CD4-positive, alpha-beta T cell treated with Interleukin-6 at 100 ng/mL for 8 hours (primary cell): ENCODE results near the gene ACTR1A.
"Not testable (repeated sequence)": the region's sequence is repeated elsewhere in the genome, so short reads cannot be mapped to it uniquely, and the experiment has no call there.

ENCODE experiments used
- DNase-seq: peaks from one replicate; pipeline ENCODE4 v3.0.0-alpha.2; 2020; ENCODE audit warnings: mixed read lengths, low spot score

ACTR1A gene

DNA sequence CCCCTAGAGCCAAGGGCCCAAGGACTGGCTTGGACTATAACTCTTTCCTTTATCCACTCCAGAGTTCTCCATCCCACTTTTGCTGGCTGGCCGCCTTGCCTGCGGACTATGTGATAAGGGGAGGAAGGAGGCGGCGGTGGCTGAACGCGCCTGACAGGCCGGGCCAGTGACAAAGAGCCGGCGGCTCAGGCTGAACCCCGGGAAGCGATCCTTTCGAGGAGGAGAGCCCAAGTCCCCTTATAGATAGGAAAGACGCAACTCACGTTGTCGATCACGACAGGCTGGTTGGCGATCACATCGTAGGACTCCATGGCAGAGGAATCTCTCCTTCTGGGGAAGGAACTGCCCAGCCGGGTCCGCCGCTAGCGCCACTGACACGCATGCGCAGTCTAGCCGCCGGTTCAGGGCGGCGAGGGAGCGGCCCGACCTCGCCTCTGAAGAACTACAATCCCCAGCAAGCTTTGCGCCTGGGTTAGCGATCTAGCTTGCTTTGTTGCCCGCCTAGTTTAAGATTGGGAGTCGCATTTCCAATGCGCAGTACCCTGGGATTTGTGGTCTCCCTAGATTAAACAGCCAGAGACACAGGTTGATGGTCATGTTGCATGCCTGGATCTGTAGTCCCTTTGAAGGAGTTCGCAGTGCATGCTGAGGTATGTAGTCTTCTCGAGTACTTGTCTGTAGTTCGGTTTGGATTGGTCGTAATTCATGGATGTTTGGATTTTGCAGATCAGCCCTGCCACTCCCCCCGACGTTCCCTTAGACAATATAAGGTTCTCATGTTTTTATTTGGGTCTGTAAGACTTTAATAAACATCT, at the start of gene ACTR1A:
TSS of gene ACTR1A (minus strand) at position 376 of the 815 bp plus-strand sequence. CDS start at position 311, 65 bp downstream.
- peak; percentile 96 for DNase-seq

DNA sequence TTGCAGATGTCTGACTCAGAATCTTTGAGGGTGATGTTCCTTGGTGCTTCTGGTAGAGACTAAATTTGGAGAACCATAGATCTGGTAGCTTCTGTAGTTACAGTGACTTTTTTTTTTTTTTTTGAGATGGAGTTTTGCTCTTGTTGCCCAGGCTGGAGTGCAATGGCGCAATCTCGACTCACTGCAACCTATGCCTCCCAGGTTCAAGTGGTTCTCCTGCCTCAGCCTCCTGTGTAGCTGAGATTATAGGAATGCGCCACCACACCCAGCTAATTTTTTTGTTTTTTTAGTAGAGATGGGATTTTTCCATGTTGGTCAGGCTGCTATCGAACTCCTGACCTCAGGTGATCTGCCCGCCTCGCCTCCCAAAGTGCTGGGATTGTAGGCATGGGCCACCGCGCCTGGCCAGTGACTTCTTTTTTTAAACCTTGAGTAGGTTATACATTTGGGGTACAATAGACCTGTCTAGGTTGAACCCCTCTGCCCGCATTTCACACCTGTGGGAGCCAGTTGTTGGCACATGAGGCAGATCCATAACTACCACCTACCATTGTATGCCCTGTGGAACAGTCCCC, 48.2 kb upstream of the ACTR1A start:
- no peak for DNase-seq

DNA sequence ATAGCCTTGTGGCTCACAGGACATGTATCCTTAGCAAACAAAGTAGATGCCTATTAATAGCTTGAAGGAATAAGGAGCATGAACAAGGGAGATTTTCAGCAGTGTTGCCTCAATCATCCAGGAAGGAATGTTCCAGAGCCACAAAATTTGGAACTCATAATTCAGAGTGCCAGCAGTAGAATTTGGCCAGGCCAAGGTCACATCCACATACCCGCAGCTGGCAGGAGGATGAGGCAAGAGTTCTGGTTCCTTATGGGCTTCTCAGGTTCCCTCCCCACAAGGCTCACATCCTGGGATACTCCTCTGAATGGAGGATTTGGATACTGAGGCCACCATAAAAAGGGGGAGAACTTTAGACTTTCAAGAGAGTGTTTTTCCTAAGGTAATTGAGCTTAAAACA, 47.0 kb upstream of the ACTR1A start:
- no peak for DNase-seq

DNA sequence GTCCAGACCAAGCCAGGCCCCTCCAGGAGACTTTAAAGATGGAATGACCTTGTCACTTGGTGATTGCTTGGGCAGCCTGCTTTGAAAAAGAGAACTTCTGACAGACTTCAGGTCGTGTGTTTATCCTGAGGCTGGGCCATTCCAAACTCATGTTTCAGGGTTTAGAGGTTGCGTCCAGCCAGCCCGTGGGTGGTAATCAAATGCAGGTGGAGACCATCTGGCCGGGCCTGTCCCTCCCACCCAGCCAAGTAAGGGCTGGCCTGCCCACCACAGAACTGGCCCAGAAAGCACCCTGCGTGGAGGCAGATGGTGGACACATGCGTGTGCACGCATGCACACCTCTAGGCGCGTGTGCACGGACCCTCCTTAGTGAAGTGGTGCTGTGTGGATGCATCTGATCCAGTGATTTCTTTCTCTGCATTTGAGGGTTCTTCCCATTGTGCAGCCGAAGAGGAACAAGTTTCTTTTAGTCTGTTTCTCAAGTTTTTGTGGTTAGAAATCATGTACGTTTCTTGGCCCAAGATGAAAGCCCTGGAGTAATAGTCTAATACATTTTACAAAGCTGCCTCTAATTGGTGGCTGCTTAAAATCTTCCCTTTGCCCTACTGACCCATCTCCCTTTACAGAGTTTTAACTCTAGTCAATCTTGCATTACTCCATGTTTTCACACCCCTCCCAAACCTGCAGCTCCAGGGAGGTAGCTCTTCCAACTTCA, 44.3 kb upstream of the ACTR1A start:
- no peak for DNase-seq

DNA sequence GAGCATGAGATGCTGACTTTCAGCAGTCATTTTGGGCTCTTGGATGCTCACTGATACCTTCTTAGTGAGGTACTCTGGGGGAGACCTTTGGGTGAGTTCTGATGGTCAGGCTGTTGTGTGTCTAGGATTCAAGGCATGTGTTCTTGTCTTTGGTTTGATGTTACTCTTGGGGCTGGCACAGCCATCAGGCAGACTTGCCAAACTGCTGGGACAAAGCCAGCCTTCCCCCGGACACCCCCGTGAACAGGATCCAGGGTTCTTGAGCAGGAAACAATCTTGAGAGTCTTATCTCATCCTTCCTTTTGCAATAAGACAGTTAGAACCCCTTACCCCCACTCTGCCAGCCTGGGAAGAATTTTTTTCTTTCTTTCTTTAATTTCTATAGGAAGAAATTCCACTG, 43.5 kb upstream of the ACTR1A start:
- no peak for DNase-seq

DNA sequence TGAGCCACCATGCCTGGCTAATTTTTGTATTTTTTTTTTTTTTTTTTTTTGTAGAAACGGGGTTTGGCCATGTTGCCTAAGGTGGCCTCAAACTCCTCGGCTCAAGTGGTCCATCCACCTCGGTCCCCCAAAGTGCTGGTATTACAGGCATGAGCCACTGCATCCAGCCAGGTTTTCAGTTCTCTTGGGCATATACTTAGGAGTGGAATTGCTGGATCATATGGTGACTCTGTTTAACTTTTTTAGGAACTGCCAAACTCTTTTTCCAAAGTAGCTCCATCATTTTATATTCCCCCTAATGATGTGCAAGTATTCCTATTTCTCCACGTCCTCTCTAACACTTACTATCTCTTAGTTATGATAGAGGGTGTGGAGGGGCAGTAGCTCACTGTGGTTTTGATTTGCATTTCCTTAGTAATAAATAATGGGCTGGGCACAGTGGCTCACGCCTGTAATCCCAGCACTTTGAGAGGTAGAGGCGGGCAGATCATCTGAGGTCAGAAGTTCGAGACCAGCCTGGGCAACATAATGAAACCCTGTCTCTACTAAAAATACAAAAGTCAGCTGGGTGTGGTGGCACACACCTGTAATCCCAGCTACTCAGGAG, 42.9 kb upstream of the ACTR1A start:
- DNase-seq, result no peak

DNA sequence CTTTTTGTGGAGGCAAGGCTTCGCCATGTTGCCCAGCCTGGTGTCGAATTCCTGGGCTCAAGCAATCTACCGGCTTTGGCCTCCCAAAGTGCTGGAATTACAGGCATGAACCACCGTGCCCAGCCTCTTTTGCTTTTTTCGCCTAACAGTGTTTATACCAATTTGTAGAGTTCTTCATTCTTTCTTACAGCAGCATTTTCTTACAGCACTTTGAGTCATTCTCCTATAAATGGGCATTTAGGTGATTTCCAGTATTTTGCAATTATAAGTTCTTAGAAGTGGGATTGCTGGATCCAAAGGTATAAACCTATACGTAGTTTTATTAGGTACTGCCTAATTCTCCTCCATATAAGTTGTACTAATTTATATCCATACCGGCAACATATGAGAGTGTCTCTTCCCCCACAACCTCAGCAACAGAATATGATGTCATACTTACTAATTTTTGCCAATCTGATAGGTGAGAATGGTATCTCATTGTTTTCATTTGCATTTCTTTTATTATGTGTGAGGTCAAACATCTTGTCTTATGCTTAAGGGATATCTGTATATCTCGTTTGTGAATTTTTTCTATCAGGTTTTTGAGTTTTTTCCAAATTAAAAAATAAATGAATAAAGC, 40.4 kb upstream of the ACTR1A start:
- DNase-seq, result no peak

DNA sequence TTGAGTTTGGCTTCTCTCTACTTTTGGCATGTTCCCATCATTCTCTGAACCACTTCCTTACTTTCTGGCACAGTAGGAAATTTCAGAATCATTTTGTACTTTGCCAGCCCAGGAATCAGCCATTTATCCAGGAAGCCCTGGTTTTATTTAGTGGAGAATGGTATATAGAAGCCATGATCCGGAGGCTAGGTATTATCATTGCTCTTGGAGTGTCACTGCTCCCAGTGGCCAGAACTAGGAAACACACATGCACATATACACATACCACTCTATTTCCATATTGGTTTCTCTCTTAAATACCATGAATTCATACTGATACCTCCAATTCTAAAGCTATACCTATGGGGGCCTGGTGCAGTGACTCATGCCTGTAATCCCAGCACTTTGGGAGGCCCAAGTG, 37.5 kb upstream of the ACTR1A start:
- DNase-seq, result no peak

DNA sequence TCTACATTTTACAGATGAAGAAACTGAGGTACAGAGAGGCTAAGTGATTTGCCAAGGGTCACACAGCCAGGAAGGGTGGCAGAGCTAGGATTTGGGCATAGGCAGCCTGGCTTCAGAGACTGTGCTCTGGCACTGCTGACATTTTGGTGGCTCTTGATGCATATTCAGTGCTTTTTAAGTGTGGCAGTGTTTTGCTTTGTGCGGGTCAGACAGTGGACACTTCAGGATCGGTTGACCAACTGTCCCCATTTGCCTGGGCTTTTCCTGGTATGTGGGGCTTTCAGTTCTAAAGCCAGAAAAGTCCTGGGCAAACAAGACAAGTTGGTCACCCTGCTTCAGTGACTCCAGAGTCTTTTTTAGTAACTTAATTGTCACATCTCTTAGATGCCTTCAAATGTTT, 36.3 kb upstream of the ACTR1A start:
- no peak for DNase-seq

DNA sequence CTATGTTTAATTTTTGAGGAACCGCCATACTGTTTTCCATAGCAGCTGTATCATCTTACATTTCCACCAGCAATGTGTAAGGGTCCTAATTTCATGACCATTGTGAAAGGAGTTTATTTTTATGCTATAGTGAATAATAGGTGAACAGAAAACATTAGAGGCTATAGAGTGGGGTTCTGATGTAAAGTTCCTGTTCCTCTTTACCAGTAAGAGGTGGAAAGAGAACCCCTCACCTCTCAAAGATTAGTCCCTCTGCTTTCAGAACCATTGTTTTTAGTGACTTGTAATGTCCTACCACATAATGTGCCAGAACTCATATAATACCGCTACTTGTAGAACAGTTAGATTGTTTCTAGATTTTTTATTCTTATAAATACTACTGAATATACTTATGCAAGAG, 35.4 kb upstream of the ACTR1A start:
- DNase-seq, result no peak

DNA sequence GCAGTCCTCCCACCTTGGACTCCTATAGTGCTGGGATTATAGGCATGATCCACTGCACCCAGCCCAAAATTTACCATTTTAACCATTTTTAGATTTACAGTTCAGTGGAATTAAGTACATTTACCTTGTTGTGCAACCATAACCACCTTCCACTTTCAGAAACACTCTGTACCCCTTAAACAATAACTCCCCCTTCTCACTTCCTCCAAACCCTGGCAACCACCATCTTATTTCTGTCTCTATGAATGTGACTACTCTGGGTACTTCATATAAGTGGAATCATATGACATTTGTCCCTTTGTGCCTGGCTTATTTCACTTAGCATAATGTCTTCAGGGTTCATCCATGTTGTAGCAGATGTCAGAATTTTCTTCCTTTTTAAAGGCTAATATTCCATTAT, 34.9 kb upstream of the ACTR1A start:
- no peak for DNase-seq

DNA sequence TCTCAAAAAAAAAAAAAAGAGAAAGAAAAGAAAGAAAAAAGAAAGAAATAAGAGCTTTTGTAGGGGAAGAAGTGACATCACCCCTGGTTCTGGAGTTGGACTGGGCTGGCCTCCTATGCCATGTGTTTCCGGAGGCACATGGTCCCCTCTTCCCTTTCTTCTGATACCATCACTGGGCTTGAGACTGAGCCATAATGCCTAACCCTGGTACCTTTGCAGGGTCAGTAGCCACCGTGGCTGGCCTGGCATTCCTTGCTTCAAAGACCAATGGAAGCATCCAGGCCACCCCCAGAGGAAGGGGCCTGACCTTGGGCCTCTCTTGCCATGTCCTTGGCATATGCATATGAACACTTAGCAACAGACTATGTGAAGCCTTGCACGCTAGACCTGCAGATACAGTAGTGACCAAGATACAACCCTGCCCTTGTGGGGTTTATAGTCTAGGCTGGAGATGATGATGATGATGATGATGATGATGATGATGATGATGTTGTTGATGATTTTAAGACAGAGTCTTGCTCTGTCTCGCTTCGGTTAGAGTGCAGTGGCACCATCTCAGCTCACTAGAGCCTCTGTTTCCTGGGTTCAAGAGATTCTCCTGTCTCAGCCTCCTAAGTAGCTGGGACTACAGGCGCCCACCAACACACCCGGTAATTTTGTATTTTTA, 33.1 kb upstream of the ACTR1A start:
- DNase-seq, result no peak

DNA sequence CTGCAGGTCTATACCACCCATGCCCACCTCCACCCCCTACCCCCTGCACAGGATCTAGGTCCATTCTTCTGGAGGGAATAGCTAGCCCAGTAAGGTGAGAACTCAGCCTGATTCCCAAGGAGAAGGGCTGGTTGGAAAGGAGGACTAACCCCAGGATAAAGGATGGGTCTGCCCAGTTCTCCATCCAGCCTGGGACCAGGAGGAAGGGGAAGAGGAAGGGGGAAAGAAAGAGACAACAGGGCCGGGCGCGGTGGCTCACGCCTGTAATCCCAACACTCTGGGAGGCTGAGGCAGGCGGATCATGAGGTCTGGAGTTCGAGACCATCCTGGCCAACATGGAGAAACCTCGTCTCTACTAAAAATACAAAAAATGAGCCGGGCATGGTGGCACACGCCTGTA, 32.5 kb upstream of the ACTR1A start:
- DNase-seq, result not testable (repeated sequence)

DNA sequence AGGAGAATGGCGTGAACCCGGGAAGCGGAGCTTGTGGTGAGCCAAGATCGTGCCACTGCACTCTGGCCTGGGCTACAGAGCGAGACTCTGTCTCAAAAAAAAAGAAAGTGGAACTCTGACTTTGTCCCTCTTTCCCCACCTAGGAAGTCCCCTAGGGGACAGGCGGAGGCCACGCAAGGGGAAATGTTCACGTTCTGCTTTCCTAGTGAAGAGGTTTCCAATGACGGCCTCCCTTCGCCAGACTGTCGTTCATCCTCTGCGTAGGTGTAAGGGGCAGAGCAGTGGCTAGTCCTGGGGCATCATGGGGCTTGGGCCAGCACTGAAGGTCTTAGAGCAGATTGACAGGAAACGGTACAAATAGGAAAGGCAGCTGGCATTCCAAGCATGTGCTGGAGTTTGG, 31.8 kb upstream of the ACTR1A start:
- no peak for DNase-seq

DNA sequence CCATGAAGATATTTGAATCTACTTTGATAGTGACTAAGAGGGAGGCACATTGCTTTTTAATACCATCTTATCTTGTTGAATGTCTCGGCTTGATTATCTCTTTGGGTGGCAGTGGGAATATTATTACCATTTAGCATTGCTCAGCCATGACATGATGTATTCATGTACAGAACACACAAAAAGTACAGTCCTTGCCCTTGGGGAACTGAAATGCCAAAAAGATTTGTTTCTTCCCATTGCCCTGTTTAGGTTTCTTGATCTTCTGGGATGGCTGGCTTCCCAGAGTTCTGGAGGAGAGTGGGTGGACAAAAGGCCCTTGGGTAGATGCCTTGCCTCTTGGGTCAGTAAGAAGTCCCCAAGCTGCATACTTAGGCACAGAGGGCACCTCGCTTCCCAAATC, 25.0 kb upstream of the ACTR1A start:
- DNase-seq, result no peak

DNA sequence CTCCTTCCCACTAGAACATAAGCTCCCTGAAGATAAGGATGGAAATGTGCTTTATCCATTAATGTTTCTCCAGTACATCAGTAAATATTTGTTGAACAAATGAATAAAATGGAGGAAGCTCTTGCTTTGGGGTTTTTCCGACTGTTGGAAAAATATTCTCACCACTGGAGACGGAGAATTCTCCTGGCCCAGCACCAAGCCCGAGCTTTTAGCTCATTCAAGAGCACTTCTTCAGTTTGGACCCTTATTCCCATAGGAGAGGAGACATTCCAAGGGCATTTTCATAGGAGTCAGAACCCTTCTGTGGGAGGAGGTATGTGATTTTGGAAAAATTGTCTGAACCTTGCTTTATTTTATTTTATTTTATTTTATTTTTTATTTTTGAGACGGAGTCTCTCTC, 22.2 kb upstream of the ACTR1A start:
- DNase-seq, result no peak

DNA sequence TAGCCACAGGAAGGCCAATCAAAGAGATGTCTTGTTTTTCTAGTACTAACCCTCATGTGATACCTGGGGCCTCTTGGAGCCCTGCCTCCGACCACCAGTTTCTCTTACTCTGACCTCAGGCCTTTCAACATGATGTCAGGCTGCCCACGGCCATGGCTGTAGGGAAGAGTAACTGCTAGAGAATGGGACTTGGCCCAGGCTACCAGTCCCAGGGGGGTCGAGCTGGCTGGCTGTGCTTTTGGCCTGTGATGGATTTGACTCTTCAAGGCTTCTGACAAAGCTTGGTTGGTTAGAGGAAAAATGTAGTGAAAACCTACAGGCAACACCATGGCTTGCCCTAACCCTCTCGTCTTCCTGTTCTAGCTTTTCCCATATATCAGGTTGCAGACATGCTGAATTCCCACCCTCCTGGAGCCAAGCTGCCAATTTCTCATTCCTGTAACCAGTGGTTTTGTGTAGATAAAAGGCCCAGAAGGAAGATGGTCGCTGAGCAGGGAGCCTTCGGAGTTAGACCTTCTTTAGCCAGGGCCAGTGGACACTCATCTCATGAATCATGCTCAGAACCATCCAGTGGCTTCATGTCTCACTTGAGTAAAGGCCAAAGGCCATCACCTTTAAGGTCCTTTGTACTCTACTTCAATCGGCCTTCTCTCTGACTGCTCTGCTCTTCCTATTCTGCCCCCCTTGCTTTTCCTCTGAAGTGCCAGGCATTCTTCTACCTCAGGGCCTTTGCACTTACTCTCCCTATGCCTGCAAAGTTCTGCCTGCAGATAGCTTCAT, 20.9 kb upstream of the ACTR1A start:
- no peak for DNase-seq

DNA sequence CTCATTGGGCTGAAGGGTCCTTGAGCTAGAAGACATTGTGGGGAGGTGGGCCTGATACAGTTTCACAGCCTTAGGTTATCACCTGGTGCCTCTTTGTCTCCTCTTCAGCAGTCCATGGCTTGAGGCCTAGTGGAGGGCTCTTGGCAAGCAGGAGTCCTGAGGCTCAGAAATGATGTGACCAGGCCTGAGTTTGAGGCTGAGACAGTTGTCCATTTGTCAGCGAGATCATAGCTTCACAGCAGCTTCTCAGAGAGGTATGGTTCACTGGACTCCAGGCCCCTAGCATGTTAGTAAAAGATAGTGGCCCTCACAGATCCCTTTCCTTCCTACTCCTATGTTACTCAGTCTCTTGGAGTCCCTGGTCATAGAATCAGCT, 20.4 kb upstream of the ACTR1A start:
- no peak for DNase-seq

DNA sequence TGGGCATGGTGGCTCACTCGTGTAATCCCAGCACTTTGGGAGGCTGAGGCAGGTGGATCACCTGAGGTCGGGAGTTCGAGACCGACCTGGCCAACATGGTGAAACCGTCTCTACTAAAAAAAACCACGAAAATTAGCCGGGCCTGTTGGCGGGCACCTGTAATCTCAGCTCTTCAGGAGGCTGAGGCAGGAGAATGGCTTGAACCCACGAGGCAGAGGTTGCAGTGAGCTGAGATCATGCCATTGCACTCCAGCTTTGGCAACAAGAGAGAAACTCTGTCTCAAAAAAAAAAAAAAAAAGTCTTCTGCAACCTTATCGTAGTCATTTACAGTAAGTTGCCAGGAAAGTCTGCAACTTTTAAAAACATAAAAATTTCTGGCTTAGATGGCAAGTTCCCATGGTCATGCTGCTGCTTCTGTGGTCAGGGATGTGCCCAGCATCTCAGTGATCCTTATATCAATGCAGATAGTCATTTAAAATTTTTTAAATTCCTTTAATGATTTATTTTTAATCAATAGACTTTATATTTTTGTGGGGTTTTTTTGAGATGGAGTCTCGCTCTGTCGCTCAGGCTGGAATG, 16.8 kb upstream of the ACTR1A start:
- DNase-seq, result no peak

DNA sequence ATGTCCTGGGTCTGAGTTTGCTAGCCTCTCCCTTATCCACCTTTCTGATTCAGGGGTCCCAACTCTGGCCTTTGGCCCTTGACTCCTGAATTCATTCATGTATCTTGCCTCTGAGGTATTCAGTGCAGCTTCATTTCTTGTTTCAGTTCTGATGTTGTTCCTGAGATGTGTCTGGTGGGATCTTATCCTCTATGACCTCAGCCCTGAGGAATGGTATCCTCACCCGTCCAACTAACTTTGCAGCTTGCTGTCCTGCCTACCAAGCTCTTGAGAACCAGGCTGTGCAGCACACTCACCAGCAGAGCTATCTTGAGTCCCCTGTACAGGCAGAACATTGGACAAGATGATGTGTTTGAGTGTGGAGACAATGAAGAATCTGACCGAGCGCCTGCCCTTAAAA, 15.0 kb upstream of the ACTR1A start:
- no peak for DNase-seq

DNA sequence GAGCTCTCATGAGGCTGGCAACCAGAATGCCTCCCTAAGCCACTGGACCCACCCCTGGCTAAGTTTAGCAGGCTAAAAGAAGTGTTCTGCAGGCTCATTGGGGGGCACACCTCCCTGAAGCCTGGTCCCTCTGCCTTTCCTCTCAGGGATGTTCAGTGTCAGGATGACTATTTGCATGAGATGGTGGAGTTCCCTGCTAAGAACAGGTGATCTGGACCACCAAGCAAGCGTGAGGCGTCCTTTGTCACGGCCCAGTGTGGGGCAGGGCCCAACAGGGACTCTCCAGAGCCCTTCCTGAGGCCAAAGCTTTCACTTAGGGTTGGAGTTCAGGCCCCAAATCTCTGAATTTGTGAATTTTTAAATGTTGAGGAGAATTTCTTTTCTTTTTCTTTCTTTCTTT, 13.2 kb upstream of the ACTR1A start:
- no peak for DNase-seq
